A549 (cell line): ENCODE data around the gene INSYN1. TPM values are rescaled to one million over a fixed set of nuclear protein-coding genes. Genes with fewer than 3 reads are reported as not detected.

ENCODE experiments used
- ATAC-seq, 2 experiments: fragments of 200-7000 bp in 1 of 2; fragments of >200 bp in 1 of 2; cut with Nextera tagmentation in 1 of 2; cut with Tn5 transposase in 1 of 2; 3 replicates each; pipeline versions ENCODE4 v1.8.0 to v1.9.1; 2018 to 2020; ENCODE audit warnings: mild to moderate bottlenecking in 1 of 2, moderate library complexity in 1 of 2
- CTCF ChIA-PET: fragments of 300-600 bp; sonication (Branson Sonifier 250); formaldehyde crosslinking; extraction: SDS; loops from one replicate; lab custom pipeline; 2021; ENCODE audit warnings: antibody characterized with exemption, inconsistent platforms; lab: Yijun Ruan, JAX
- POLR2A ChIA-PET: fragments of 350-600 bp; formaldehyde crosslinking; extraction: SDS; loops from one replicate; lab custom pipeline; 2021; ENCODE audit warnings: antibody characterized with exemption, inconsistent platforms; lab: Yijun Ruan, JAX
- DNase-seq, 2 experiments: peaks; one replicate each; pipeline versions ENCODE4 v3.0.0 to v3.0.0-alpha.2; 2011 to 2016; ENCODE audit warnings: low read depth in 1 of 2, low spot score in 1 of 2
- FAIRE-seq: peaks from 2 replicates; lab custom pipeline; 2011; peaks lifted over from hg19 to GRCh38; lab: Jason Lieb, UNC
- H3K27ac ChIP-seq, 2 experiments: fragments of >200 bp; sonication (Bioruptor Twin); formaldehyde crosslinking; 3 replicates each; pipeline ENCODE4 v1.5.1; 2016 to 2017
- H3K4me1 ChIP-seq: fragments of >200 bp; sonication (Bioruptor Twin); formaldehyde crosslinking; 3 replicates; pipeline ENCODE4 v1.6.1; 2016
- H3K4me2 ChIP-seq: fragments of >200 bp; sonication (Bioruptor Twin); formaldehyde crosslinking; 3 replicates; pipeline ENCODE4 v1.6.1; 2016
- H3K4me3 ChIP-seq: fragments of >200 bp; sonication (Bioruptor Twin); formaldehyde crosslinking; 3 replicates; pipeline ENCODE4 v1.5.1; 2016
- H3K9me3 ChIP-seq: fragments of >200 bp; sonication (Bioruptor Twin); formaldehyde crosslinking; 3 replicates; pipeline ENCODE4 v1.6.1; 2016
- BHLHE40 ChIP-seq: IDR thresholded peaks from 2 replicates; pipeline ENCODE4 v1.6.1; 2012; ENCODE audit warnings: low read depth, low read length, inconsistent platforms
- CBX8 ChIP-seq: fragments of 200-600 bp; sonication (generic); IDR thresholded peaks from 2 replicates; pipeline ENCODE4 v1.6.1; 2016
- CEBPB ChIP-seq, 2 experiments: fragments of >200 bp in 1 of 2; sonication (Bioruptor Twin) in 1 of 2; formaldehyde crosslinking in 1 of 2; IDR thresholded peaks; 2 replicates each; pipeline ENCODE4 v1.6.1; 2012 to 2016
- CHD2 ChIP-seq: fragments of 150-350 bp; IDR thresholded peaks from 2 replicates; pipeline ENCODE4 v1.6.1; 2014; ENCODE audit warnings: low read length; ENCODE audit not compliant: partially characterized antibody
- CHD4 ChIP-seq: fragments of 200-600 bp; sonication (generic); IDR thresholded peaks from 2 replicates; pipeline ENCODE4 v1.6.1; 2016; ENCODE audit warnings: antibody characterized with exemption, mild to moderate bottlenecking, borderline replicate concordance
- EHF ChIP-seq: fragments of 250-450 bp; sonication (Bioruptor Pico); IDR thresholded peaks from 2 replicates; pipeline ENCODE4 v1.5.0; 2020; ENCODE audit warnings: mild to moderate bottlenecking
- EHMT2 ChIP-seq: fragments of 200-600 bp; sonication (generic); IDR thresholded peaks from 2 replicates; pipeline ENCODE4 v1.6.1; 2016; ENCODE audit warnings: antibody characterized with exemption, low read depth, mild to moderate bottlenecking, moderate library complexity
- EP300 ChIP-seq, 2 experiments: fragments of >200 bp; sonication (Bioruptor Twin); formaldehyde crosslinking; IDR thresholded peaks; 2 replicates in 1 of 2; 3 replicates in 1 of 2; pipeline ENCODE4 v1.6.1; 2016 to 2017
- FOSB ChIP-seq: fragments of 250-450 bp; sonication (Bioruptor Pico); IDR thresholded peaks from 2 replicates; pipeline ENCODE4 v1.5.0; 2020; ENCODE audit warnings: mild to moderate bottlenecking, moderate library complexity
- FOSL2 ChIP-seq, 2 experiments: fragments of 450-650 bp in 1 of 2; fragments of >200 bp in 1 of 2; sonication (Bioruptor Twin) in 1 of 2; formaldehyde crosslinking; IDR thresholded peaks; 2 replicates each; pipeline versions ENCODE4 v1.5.0 to v1.6.1; 2016 to 2020; ENCODE audit warnings: mild to moderate bottlenecking in 1 of 2, moderate library complexity in 1 of 2
- GATA3 ChIP-seq: IDR thresholded peaks from 2 replicates; pipeline ENCODE4 v1.6.1; 2012; ENCODE audit warnings: borderline replicate concordance
- HEYL ChIP-seq: fragments of 250-450 bp; sonication (Bioruptor Pico); IDR thresholded peaks from 2 replicates; pipeline ENCODE4 v1.8.0; 2021; ENCODE audit warnings: mild to moderate bottlenecking, moderate library complexity
- HMGXB4 ChIP-seq: fragments of 250-450 bp; sonication (Bioruptor Pico); IDR thresholded peaks from 2 replicates; pipeline ENCODE4 v1.5.0; 2021; ENCODE audit warnings: mild to moderate bottlenecking, moderate library complexity, borderline replicate concordance
- HOXA7 ChIP-seq: fragments of 250-450 bp; sonication (Bioruptor Pico); IDR thresholded peaks from 2 replicates; pipeline ENCODE4 v1.5.0; 2020; ENCODE audit warnings: mild to moderate bottlenecking, moderate library complexity
- HOXB13 ChIP-seq: fragments of 250-450 bp; sonication (Bioruptor Pico); IDR thresholded peaks from 2 replicates; pipeline ENCODE4 v1.5.0; 2020; ENCODE audit warnings: low read depth, mild to moderate bottlenecking, moderate library complexity
- HOXB5 ChIP-seq: fragments of 250-450 bp; sonication (Bioruptor Pico); IDR thresholded peaks from 2 replicates; pipeline ENCODE4 v1.5.0; 2020; ENCODE audit warnings: mild to moderate bottlenecking, moderate library complexity
- KDM1A ChIP-seq: fragments of 200-600 bp; sonication (generic); IDR thresholded peaks from 2 replicates; pipeline ENCODE4 v1.6.1; 2016; ENCODE audit warnings: low read depth, mild to moderate bottlenecking
- KDM5A ChIP-seq: fragments of 200-600 bp; sonication (generic); IDR thresholded peaks from 2 replicates; pipeline ENCODE4 v1.6.1; 2016; ENCODE audit warnings: antibody characterized with exemption, mild to moderate bottlenecking
- MAZ ChIP-seq: fragments of 150-350 bp; IDR thresholded peaks from 2 replicates; pipeline ENCODE4 v1.6.1; 2014; ENCODE audit warnings: antibody characterized with exemption, low read depth, low read length, borderline replicate concordance
- PBX3 ChIP-seq: IDR thresholded peaks from 2 replicates; pipeline ENCODE4 v1.6.1; 2012
- PHF8 ChIP-seq: fragments of 200-600 bp; sonication (generic); IDR thresholded peaks from 2 replicates; pipeline ENCODE4 v1.6.1; 2016; ENCODE audit warnings: low read depth, mild to moderate bottlenecking, antibody characterized with exemption, moderate library complexity, borderline replicate concordance
- POLR2A ChIP-seq: IDR thresholded peaks from 2 replicates; pipeline ENCODE4 v1.6.1; 2012; ENCODE audit warnings: mild to moderate bottlenecking, low read length
- RARB ChIP-seq: fragments of 250-450 bp; sonication (Bioruptor Pico); IDR thresholded peaks from 2 replicates; pipeline ENCODE4 v1.8.0; 2021; ENCODE audit warnings: mild to moderate bottlenecking, moderate library complexity
- RCOR1 ChIP-seq: fragments of 150-350 bp; IDR thresholded peaks from 2 replicates; pipeline ENCODE4 v1.6.1; 2014; ENCODE audit warnings: antibody characterized with exemption, low read length, low read depth
- SMC3 ChIP-seq: fragments of >200 bp; sonication (Bioruptor Twin); formaldehyde crosslinking; IDR thresholded peaks from 3 replicates; pipeline ENCODE4 v1.6.1; 2018; ENCODE audit warnings: inconsistent platforms
- SREBF2 ChIP-seq: fragments of 450-650 bp; IDR thresholded peaks from 2 replicates; pipeline ENCODE4 v1.6.1; 2014; ENCODE audit warnings: mild to moderate bottlenecking, moderate library complexity
- ZC3H11A ChIP-seq: fragments of 450-650 bp; IDR thresholded peaks from 2 replicates; pipeline ENCODE4 v1.6.1; 2014; ENCODE audit warnings: antibody characterized with exemption, mild to moderate bottlenecking
- ZNF302 ChIP-seq: fragments of 250-450 bp; sonication (Bioruptor Pico); IDR thresholded peaks from 2 replicates; pipeline ENCODE4 v1.9.0; 2021; ENCODE audit warnings: inconsistent platforms, mild to moderate bottlenecking, moderate library complexity
- ZSCAN20 ChIP-seq: fragments of 250-450 bp; sonication (Bioruptor Pico); IDR thresholded peaks from 2 replicates; pipeline ENCODE4 v1.8.0; 2022; ENCODE audit warnings: mild to moderate bottlenecking, moderate library complexity
- WGBS: methylation state at CpG from one replicate; pipeline ENCODE4 v1.1.6; 2017; ENCODE audit errors: missing lambda C conversion rate; 5-methylcytosine and 5-hydroxymethylcytosine counted together
- polyA plus RNA-seq, 4 experiments: library from polyadenylated mRNA; depleted of rRNA in 3 of 4; stranded (reverse); fragments of >200 nt; fragmentation: RNase III in 1 of 4; extraction: RNeasy Plus Mini Kit Qiagen cat#74134 plus additional on column Dnase treatment in 1 of 4; gene quantifications; 2 replicates in 3 of 4; 3 replicates in 1 of 4; pipeline ENCODE4 v1.2.3, GENCODE V29; 2011 to 2017
- TF ChIP-seq, protein P1 (sequence below): fragments of >200 bp; sonication (Bioruptor Twin); formaldehyde crosslinking; IDR thresholded peaks from 2 replicates; pipeline ENCODE4 v1.6.1; 2016
- TF ChIP-seq, protein P2 (sequence below): fragments of 250-450 bp; sonication (Bioruptor Pico); IDR thresholded peaks from 2 replicates; pipeline ENCODE4 v1.5.0; 2020; ENCODE audit warnings: low read depth, mild to moderate bottlenecking, moderate library complexity

Gene INSYN1
- polyA plus RNA-seq, 2 of the 4 experiments (the other 2 are of a cell fraction): 0.54 to 1.9 TPM

GRCh38 chr15:73727330-73727976 lies 25.7 kb downstream of the INSYN1 start:
- no peak for FAIRE-seq
- WGBS: 67% methylated on average over 7 of the region's 7 CpGs
- POLR2A ChIA-PET: no interaction called here
- no peak for TF ChIP-seq FOSL2 (IDR thresholded peaks at IDR 0.05)
- TF ChIP-seq FOSL2 (CRISPR knock-in tag; IDR thresholded peaks at IDR 0.05): 0 out of 2 replicates have a peak, but pooled peaks have one; percentile 18
- no peak for TF ChIP-seq MAZ
- Histone ChIP-seq H3K4me3 (no peak overlapping the region), H3K4me1 (no peaks in the 10 kb centered on the region; the same call in 2 of the 3 replicates), H3K4me2 (no peak overlapping the region; the same call in 2 of the 3 replicates), H3K27ac (no peak overlapping the region; a peak in 1 of 6 replicates), H3K9me3 (no peaks in the 10 kb centered on the region)
- ATAC-seq: peak; percentile 72 to 89
- peak; percentile 11 to 58 for DNase-seq
- CTCF ChIA-PET: interaction anchor here (0.8 to 3.5 kb wide), 5 partner anchors 9 to 93 kb away, joined by 3 to 18 read pairs (median 3); no protein-coding TSS in a partner anchor

- no peak for ATAC-seq
- H3K27ac ChIP-seq: no peak overlapping the region
- no peak overlapping the region for H3K4me3 ChIP-seq
- FAIRE-seq: no peak
- 73% methylated on average over 1 of the region's 3 CpGs for WGBS
- ChIA-PET POLR2A (no interaction called here), CTCF (interaction anchor here (0.6 to 1.0 kb wide), 2 partner anchors 58 to 185 kb away, joined by 3 to 4 read pairs; no protein-coding TSS in a partner anchor)
- no peaks in the 10 kb centered on the region; the same call in 2 of the 3 replicates for H3K4me1 ChIP-seq
- H3K9me3 ChIP-seq: no peaks in the 10 kb centered on the region
- no peak overlapping the region for H3K4me2 ChIP-seq
- DNase-seq: no peak
- TF ChIP-seq HMGXB4 (CRISPR knock-in tag) (no peak), ZC3H11A (no peak), HOXB13 (CRISPR knock-in tag) (no peak), SMC3 (no peak), PHF8 (no peak), CEBPB (IDR thresholded peaks at IDR 0.05) (no peak), ZNF302 (CRISPR knock-in tag) (no peak), SREBF2 (no peak), HEYL (CRISPR knock-in tag) (no peak), CHD4 (no peak), BHLHE40 (no peak), HOXB5 (CRISPR knock-in tag) (no peak), RCOR1 (no peak), EHF (CRISPR knock-in tag) (no peak)
- TF ChIP-seq, protein P1, sequence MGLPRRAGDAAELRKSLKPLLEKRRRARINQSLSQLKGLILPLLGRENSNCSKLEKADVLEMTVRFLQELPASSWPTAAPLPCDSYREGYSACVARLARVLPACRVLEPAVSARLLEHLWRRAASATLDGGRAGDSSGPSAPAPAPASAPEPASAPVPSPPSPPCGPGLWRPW: no peak
- TF ChIP-seq, protein P2, sequence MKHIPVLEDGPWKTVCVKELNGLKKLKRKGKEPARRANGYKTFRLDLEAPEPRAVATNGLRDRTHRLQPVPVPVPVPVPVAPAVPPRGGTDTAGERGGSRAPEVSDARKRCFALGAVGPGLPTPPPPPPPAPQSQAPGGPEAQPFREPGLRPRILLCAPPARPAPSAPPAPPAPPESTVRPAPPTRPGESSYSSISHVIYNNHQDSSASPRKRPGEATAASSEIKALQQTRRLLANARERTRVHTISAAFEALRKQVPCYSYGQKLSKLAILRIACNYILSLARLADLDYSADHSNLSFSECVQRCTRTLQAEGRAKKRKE (CRISPR knock-in tag): no peak
Observed at GRCh38 chr15:73724212-73724611, 28.9 kb downstream of the INSYN1 start.

DNA sequence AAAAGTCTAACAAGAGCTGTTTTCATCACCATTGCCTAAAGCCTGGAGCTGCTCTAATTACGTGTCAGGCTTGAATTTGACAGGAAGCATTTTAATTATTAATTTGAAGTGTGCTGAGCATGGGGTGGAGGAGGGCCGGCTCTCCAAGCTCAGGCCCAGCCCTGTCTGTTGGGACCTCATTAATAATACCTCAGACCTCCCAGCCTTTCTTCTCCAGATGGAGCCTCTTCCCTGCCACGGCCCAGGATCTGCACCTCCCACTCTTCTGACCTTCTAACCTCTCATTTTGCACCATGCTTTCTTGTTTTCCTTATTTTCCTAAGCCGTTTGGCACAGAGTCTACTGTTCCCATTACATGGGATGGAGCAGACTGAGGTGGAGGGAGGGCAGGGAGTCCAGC lies 30.0 kb downstream of the INSYN1 start:
- Histone ChIP-seq H3K9me3 (no peaks in the 10 kb centered on the region), H3K4me2 (no peak overlapping the region), H3K27ac (no peak overlapping the region), H3K4me3 (no peak overlapping the region), H3K4me1 (no peaks in the 10 kb centered on the region; the same call in 2 of the 3 replicates)
- DNase-seq (no peak), ATAC-seq (no peak), FAIRE-seq (no peak)
- ChIA-PET CTCF (interaction anchor here (1.8 kb wide), 1 partner anchor 23 kb away, joined by 10 read pairs; no protein-coding TSS in a partner anchor), POLR2A (no interaction called here)
- 33% methylated on average over 4 of the region's 4 CpGs for WGBS
- TF ChIP-seq, protein P1: no peak
- TF ChIP-seq EP300 (IDR thresholded peaks at IDR 0.05) (no peak), PBX3 (no peak), CHD2 (no peak), EHMT2 (no peak), PHF8 (no peak), KDM5A (no peak), GATA3 (no peak), RARB (CRISPR knock-in tag) (no peak), ZSCAN20 (no peak), EHF (CRISPR knock-in tag) (no peak), KDM1A (no peak), CBX8 (no peak), POLR2A (no peak), HOXA7 (CRISPR knock-in tag) (no peak), FOSB (CRISPR knock-in tag) (no peak)
